Upper lobe of right lung (tissue), 1 donor: ENCODE measurements around the gene PQBP1. TPM values are rescaled to one million over a fixed set of nuclear protein-coding genes. Genes with fewer than 3 reads are reported as not detected.
"Not testable (repeated sequence)": the region's sequence is repeated elsewhere in the genome, so short reads cannot be mapped to it uniquely, and the experiment has no call there.

Source experiments
- ATAC-seq: fragments of 200-7000 bp; cut with Tn5 transposase; one replicate; pipeline ENCODE4 v1.9.1; 2020; ENCODE audit warnings: mild to moderate bottlenecking, moderate library complexity
- DNase-seq: peaks from one replicate; pipeline ENCODE4 v3.0.0-alpha.2; 2020
- H3K27ac ChIP-seq: fragments of 200-600 bp; one replicate; pipeline ENCODE4 v1.8.0; 2022
- H3K27me3 ChIP-seq: fragments of 200-600 bp; one replicate; pipeline ENCODE4 v1.8.0; 2022; ENCODE audit warnings: mild to moderate bottlenecking
- H3K36me3 ChIP-seq: fragments of 200-600 bp; one replicate; pipeline ENCODE4 v1.8.0; 2022
- H3K4me1 ChIP-seq: fragments of 200-600 bp; one replicate; pipeline ENCODE4 v1.8.0; 2022
- H3K4me3 ChIP-seq: fragments of 200-600 bp; one replicate; pipeline ENCODE4 v1.8.0; 2022; ENCODE audit warnings: mild to moderate bottlenecking
- H3K9me3 ChIP-seq: fragments of 200-600 bp; one replicate; pipeline ENCODE4 v1.8.0; 2022
- CTCF ChIP-seq: fragments of 200-600 bp; IDR thresholded peaks from one replicate; pipeline ENCODE4 v1.8.0; 2022; ENCODE audit warnings: antibody characterized with exemption
- intact Hi-C: fragments of 100-400 bp; cut with DNase I; formaldehyde crosslinking; loops from one replicate; pipeline ENCODE4 v1.11.0; 2022
- long read RNA-seq: library from polyadenylated mRNA; unstranded; transcript quantifications from one replicate; pipeline ENCODE4 v2.0.0, GENCODE V29; 2021
- total RNA-seq: library from RNA; stranded (reverse); fragmentation: NEBNext Ultra II Directional; extraction: Animal tissue kit (Norgen Biotek cat#: 25700); gene quantifications from one replicate; pipeline ENCODE4 v1.2.1, GENCODE V29; 2021
- donor health status: DM: no; HTN: yes; CAD: no; lungs with severe emphysema.

PQBP1 gene
- total RNA-seq, result 61.3 TPM
- long read RNA-seq, transcript PQBP1-207 (7 exons, 1,020 nt), result major isoform, 23 of 38 reads
- long read RNA-seq, partial matches to known transcripts, result 1 of 38 reads
- long read RNA-seq, other reads (novel, unspliced or antisense), result 5 of 38 reads

GRCh38 chrX:48897625-48898306, at the start of gene PQBP1, which contains the start of gene TIMM17B:
Gene PQBP1, plus strand, starts transcription at chrX:48897930. Its CDS starts 580 bp downstream, at chrX:48898510.
Gene TIMM17B, minus strand, starts transcription at chrX:48897768. Its CDS starts 19 bp downstream, at chrX:48897749.
- DNase-seq, result peak; percentile 93
- H3K4me3 ChIP-seq, result peak within 1 kb of the TSS; percentile 68
- intact Hi-C loops, result no loop called here

GRCh38 chrX:48848847-48849246, 48.9 kb upstream of the PQBP1 start:
- DNase-seq, result no peak
- Histone ChIP-seq H3K27me3 (no peaks in the 10 kb centered on the region), H3K9me3 (no peaks in the 10 kb centered on the region), H3K4me3 (no peak overlapping the region), H3K36me3 (no peaks in the 10 kb centered on the region), H3K27ac (no peak overlapping the region), H3K4me1 (no peaks in the 10 kb centered on the region)
- TF ChIP-seq CTCF, result no peak
- intact Hi-C loops, result no loop called here
- no peak for ATAC-seq

More at GRCh38 chrX:48897625-48898306, at the start of gene PQBP1, which contains the start of gene TIMM17B:
- peaks cover 8% of the 10 kb centered on the region for H3K4me1 ChIP-seq
- peak; percentile 96 for ATAC-seq
- TF ChIP-seq CTCF, result no peak
- H3K9me3 ChIP-seq, result no peaks in the 10 kb centered on the region
- no peaks in the 10 kb centered on the region for H3K27me3 ChIP-seq
- peak within 1 kb of the TSS; percentile 95 for H3K27ac ChIP-seq
- H3K36me3 ChIP-seq, result peaks cover 20% of the 10 kb centered on the region

- DNase-seq, result no peak
- Histone ChIP-seq H3K9me3 (no peaks in the 10 kb centered on the region), H3K36me3 (no peaks in the 10 kb centered on the region)
Measured at GRCh38 chrX:48852857-48853256, 44.9 kb upstream of the PQBP1 start.

GRCh38 chrX:48853494-48853893, 44.2 kb upstream of the PQBP1 start:
- H3K4me3 ChIP-seq, H3K27ac ChIP-seq, H3K27me3 ChIP-seq, H3K4me1 ChIP-seq, ATAC-seq, intact Hi-C loops, DNase-seq, H3K9me3 ChIP-seq, H3K36me3 ChIP-seq: not testable (repeated sequence)

More at GRCh38 chrX:48852857-48853256, 44.9 kb upstream of the PQBP1 start:
- H3K4me1 ChIP-seq, result no peaks in the 10 kb centered on the region
- no peak overlapping the region for H3K4me3 ChIP-seq
- intact Hi-C loops, result no loop called here
- no peak for TF ChIP-seq CTCF
- no peaks in the 10 kb centered on the region for H3K27me3 ChIP-seq
- H3K27ac ChIP-seq, result no peak overlapping the region
- ATAC-seq, result no peak

GRCh38 chrX:48854121-48854804, 43.5 kb upstream of the PQBP1 start:
- H3K27ac ChIP-seq, H3K27me3 ChIP-seq, ATAC-seq, H3K9me3 ChIP-seq, intact Hi-C loops, H3K36me3 ChIP-seq, H3K4me1 ChIP-seq, DNase-seq, H3K4me3 ChIP-seq: not testable (repeated sequence)

- DNase-seq (no peak), ATAC-seq (no peak)
- H3K27me3 ChIP-seq, result no peaks in the 10 kb centered on the region
- TF ChIP-seq CTCF, result no peak
- no peaks in the 10 kb centered on the region for H3K36me3 ChIP-seq
- H3K4me3 ChIP-seq, result no peak overlapping the region
- H3K27ac ChIP-seq, result no peak overlapping the region
- no peaks in the 10 kb centered on the region for H3K4me1 ChIP-seq
- intact Hi-C loops, result no loop called here
- H3K9me3 ChIP-seq, result no peaks in the 10 kb centered on the region
Measured at GRCh38 chrX:48854898-48855297, 42.8 kb upstream of the PQBP1 start.
